Esophagus mucosa (tissue), 1 donor: ENCODE measurements around the gene SVIL. TPM values are rescaled to one million over a fixed set of nuclear protein-coding genes. Genes with fewer than 3 reads are reported as not detected.
"Not testable (repeated sequence)": the region's sequence is repeated elsewhere in the genome, so short reads cannot be mapped to it uniquely, and the experiment has no call there.

Source experiments
- ATAC-seq: fragments of 200-7000 bp; cut with Tn5 transposase; one replicate; pipeline ENCODE4 v1.9.1; 2020
- total RNA-seq: library from RNA; stranded (reverse); gene quantifications from one replicate; pipeline ENCODE4 v1.2.4, GENCODE V29; 2023
- donor health status: DM: yes; HTN: yes; CAD: no.

Gene SVIL
- total RNA-seq, 1 donor from 2014 or later, result 79.6 TPM

- no peak for ATAC-seq
Observed at GRCh38 chr10:29535778-29536453, 98.9 kb downstream of the SVIL start.

- ATAC-seq, result no peak
Observed at GRCh38 chr10:29535012-29535777, 99.6 kb downstream of the SVIL start.

- no peak for ATAC-seq
Observed at GRCh38 chr10:29534590-29534989, 100.2 kb downstream of the SVIL start.

- ATAC-seq, result no peak
Observed at GRCh38 chr10:29533696-29534285, 101.0 kb downstream of the SVIL start.

GRCh38 chr10:29533046-29533445 is 101.7 kb downstream of the SVIL start:
- ATAC-seq, result no peak

- ATAC-seq, result peak; percentile 53
Observed at GRCh38 chr10:29532256-29532878, 102.4 kb downstream of the SVIL start.

- no peak for ATAC-seq
Observed at GRCh38 chr10:29530112-29530976, 104.4 kb downstream of the SVIL start.

GRCh38 chr10:29529146-29529545 is 105.6 kb downstream of the SVIL start:
- ATAC-seq, result no peak

GRCh38 chr10:29525762-29526161 is 109.0 kb downstream of the SVIL start:
- ATAC-seq, result no peak

GRCh38 chr10:29524720-29525119 is 110.1 kb downstream of the SVIL start:
- no peak for ATAC-seq

- ATAC-seq, result no peak
Observed at GRCh38 chr10:29524294-29524693, 110.5 kb downstream of the SVIL start.

- no peak for ATAC-seq
Observed at GRCh38 chr10:29522918-29523317, 111.9 kb downstream of the SVIL start.

GRCh38 chr10:29522061-29522855 is 112.5 kb downstream of the SVIL start:
- ATAC-seq, result no peak

GRCh38 chr10:29519659-29520058 is 115.1 kb downstream of the SVIL start:
- ATAC-seq, result no peak

GRCh38 chr10:29517352-29517923 is 117.3 kb downstream of the SVIL start:
- ATAC-seq, result peak; percentile 16

- peak; percentile 21 for ATAC-seq
Observed at GRCh38 chr10:29516309-29516932, 118.3 kb downstream of the SVIL start.

- not testable (repeated sequence) for ATAC-seq
Observed at GRCh38 chr10:29515879-29516278, 118.9 kb downstream of the SVIL start.

- not testable (repeated sequence) for ATAC-seq
Observed at GRCh38 chr10:29515104-29515503, 119.7 kb downstream of the SVIL start.

GRCh38 chr10:29514306-29514705 is 120.5 kb downstream of the SVIL start:
- no peak for ATAC-seq

GRCh38 chr10:29512425-29512974 is 122.3 kb downstream of the SVIL start:
- no peak for ATAC-seq
